DMS53 (cell line): ENCODE measurements around the gene MRPS30.
A peak's percentile ranks its signal among the peaks of the same experiment; 100 is the strongest.
"Not testable (repeated sequence)": the region's sequence is repeated elsewhere in the genome, so short reads cannot be mapped to it uniquely, and the experiment has no call there.

Source experiments
- DNase-seq: peaks from one replicate; lab custom pipeline; 2025; lab: John Stamatoyannopoulos, UW

Gene MRPS30

GRCh38 chr5:44821164-44821563 is 12.4 kb downstream of the MRPS30 start:
- DNase-seq = peak; percentile 1

DNA sequence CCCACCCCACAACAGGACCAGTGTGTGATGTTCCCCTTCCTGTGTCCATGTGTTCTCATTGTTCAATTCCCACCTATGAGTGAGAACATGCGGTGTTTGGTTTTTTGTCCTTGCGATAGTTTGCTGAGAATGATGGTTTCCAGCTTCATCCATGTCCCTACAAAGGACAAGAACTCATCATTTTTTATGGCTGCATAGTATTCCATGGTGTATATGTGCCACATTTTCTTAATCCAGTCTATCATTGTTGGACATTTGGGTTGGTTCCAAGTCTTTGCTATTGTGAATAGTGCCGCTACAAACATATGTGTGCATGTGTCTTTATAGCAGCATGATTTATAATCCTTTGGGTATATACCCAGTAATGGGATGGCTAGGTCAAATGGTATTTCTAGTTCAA is 15.9 kb downstream of the MRPS30 start:
- DNase-seq = not testable (repeated sequence)

- no peak for DNase-seq
Observed at GRCh38 chr5:44827681-44828080, 18.9 kb downstream of the MRPS30 start.

DNA sequence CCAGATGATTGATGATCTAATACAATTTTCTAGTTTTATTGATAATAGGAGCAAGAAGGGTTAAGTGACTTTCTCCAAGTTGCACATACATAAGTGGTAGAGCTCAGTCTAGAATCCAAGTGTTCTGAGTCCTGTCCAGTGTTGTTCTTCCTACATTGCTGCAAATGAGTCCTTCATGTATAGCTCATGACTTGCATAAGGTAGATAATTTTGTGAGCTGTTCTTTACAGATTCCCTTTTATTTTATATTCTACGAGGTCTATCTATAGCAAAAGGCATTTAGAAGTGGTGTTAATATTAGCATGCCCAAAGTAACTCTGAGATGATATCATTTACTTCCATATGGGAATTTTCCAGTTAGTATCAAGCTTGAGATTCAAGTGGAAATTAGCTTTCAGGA is 20.0 kb downstream of the MRPS30 start:
- DNase-seq = no peak

GRCh38 chr5:44830951-44831350 is 22.2 kb downstream of the MRPS30 start:
- no peak for DNase-seq

DNA sequence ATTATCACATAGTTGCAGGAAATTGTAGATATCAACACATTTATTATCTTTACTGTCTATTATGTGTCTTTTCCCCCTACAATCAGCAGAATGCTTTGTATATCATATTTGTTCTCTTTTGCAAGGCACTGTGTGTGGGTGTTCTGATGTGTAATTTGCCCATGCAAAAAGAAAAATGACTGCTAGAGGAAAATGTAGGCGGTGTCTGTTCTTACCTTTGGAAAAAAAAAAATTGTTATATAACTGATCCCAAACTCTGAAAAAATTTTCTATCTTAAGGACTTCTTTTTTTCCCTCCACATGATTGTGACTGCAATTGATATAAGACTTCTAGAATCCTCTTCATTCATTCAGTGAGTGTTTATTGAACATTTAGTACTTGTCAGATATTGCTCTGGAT is 24.5 kb downstream of the MRPS30 start:
- DNase-seq = no peak

DNA sequence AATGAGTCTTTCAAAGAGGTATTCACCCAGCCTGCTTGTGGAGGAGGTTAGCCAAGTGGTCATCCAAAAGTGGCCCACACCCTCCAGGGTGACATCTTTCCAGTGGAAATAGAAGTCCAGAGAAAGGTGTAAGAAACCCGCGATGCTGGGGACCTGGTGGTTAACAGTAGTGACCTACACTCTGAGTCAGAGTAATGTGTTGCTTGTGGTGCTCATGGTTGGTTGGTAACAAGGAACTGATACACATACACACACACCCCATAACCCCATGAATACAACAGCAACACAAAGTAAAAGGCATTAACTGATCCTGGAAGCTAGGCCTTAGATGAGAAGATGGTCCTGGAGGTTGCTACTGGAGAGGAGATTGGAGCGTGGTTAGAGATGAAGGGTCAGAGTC is 26.9 kb downstream of the MRPS30 start:
- no peak for DNase-seq

- DNase-seq = peak; percentile 13
Observed at GRCh38 chr5:44839018-44839681, 30.4 kb downstream of the MRPS30 start.

DNA sequence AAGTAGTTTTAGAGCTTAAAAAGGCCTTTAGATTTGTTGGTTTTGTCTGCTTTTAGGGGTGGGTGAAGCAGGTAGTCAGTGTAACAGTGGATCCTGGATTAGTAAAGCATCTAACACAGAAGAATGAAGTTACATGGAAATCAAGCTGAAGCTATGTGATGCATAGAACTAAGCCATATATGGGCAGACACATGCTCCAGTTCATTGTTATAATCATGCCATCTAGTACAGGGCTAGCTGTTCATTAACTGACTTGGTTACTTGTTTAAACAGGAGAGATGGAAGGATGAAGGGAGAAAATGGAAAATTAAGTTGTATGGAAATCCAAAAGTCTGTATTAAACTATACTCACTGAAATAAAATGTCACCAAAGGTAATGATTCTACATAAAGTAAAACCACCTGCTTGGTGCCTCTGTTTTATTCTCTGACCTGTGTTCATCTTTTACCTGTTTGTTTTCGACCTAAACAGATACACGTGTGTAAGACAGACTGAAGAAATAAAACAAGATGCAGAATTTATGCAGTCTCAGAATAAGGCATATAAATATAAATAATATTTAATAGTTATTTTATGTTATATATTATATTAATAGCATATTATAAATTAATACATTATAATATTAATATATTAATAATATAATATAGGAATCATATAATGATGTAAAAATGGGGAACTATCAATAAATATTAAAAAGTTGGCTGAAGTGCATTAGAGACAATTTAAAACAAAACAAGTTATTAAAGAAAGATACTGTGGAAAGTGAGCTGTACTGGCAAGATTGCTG is 33.9 kb downstream of the MRPS30 start:
- DNase-seq = peak; percentile 54

DNA sequence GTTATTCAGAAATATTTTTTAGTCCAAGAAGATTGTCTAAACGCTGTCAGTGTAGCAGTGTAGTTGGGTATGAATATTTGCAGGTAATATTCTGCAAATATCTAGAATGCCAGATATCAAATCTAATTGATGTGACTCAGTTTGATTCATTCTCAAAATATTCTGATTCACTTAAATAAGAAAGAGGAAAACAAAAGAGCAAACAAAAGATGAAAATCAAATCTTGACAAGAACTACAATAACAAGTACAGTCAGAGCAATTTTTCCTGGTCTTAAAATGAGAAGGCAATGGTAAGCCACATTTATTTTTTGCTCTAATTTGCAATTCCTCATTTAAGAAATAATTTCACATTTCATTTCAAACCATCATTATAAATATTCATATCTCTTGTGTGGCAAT is 36.0 kb downstream of the MRPS30 start:
- DNase-seq = no peak

DNA sequence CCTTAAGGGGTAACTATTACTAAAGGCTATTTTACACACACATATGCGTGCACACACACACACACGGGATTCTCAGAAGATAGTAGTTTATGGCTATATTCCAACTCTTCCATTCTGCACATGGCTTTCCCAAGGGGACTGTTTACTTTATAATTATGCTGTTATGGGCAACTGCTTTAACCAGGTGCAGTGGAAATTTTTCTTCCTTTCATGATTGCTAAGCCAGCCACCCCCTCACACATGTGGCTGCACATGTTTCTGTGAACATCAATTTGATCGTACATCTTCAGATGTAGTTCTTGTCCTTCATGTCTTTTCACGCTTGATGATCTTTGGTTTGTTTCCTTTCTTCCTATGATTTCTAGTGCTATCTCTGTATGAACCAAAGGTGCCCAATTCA is 37.0 kb downstream of the MRPS30 start:
- peak; percentile 39 for DNase-seq

GRCh38 chr5:44847206-44847852 is 38.6 kb downstream of the MRPS30 start:
- DNase-seq = no peak

GRCh38 chr5:44860267-44860666 is 51.5 kb downstream of the MRPS30 start:
- no peak for DNase-seq

- peak; percentile 51 for DNase-seq
Observed at GRCh38 chr5:44862808-44863207, 54.1 kb downstream of the MRPS30 start.
